ENCODE results near the gene CDH4. TPM values are rescaled to one million over a fixed set of nuclear protein-coding genes. Genes with fewer than 3 reads are reported as not detected.

CDH4 gene
- total and polyA plus RNA-seq, 2 of the 8 experiments (the other 6 are each of a cell fraction or from before 2014, with no cell fraction given): 4.3 to 7.9 TPM

DNA sequence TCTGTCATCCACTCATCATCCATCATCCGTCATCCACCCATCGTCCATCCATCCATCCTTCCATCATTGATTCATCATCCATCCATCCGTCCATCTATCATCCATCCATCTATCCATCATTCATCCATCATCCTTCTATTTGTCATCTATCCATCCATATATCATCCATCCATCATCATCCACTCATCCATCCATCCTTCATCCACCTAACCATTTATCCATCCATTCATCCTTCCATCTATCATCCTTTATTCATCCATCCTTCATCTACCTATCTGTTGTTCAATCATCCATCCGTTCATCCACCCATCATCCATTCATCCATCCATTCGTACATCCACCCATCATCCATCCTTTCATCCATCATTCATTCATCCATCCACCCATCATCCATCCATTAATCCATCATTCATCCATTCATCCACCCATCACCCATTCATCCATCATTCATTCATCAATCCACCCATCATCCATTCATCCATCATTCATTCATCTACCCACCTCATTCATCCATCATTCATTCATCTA, 266.4 kb downstream of the CDH4 start (continued):
- no peak for TF ChIP-seq ASH2L (IDR thresholded peaks at IDR 0.05; ENCODE audit: low read length)
- TF ChIP-seq TAF1 (IDR thresholded peaks at IDR 0.05; ENCODE audit: low read depth, low read length): no peak
- no peak for TF ChIP-seq TAF7 (optimal IDR thresholded peaks at IDR 0.05; ENCODE audit: borderline replicate concordance, low read depth, low read length)
- no peak for TF ChIP-seq JUN (IDR thresholded peaks at IDR 0.05; ENCODE audit: low read depth, low read length)
- TF ChIP-seq BACH1 (IDR thresholded peaks at IDR 0.05; ENCODE audit: low read length): no peak

Measured in H1 (cell line).